ENCODE measurements around the gene BTF3. TPM values are rescaled to one million over a fixed set of nuclear protein-coding genes. Genes with fewer than 3 reads are reported as not detected.

The BTF3 gene
- polyA plus RNA-seq, 3 donors: 486 to 559 (median 512) TPM

DNA sequence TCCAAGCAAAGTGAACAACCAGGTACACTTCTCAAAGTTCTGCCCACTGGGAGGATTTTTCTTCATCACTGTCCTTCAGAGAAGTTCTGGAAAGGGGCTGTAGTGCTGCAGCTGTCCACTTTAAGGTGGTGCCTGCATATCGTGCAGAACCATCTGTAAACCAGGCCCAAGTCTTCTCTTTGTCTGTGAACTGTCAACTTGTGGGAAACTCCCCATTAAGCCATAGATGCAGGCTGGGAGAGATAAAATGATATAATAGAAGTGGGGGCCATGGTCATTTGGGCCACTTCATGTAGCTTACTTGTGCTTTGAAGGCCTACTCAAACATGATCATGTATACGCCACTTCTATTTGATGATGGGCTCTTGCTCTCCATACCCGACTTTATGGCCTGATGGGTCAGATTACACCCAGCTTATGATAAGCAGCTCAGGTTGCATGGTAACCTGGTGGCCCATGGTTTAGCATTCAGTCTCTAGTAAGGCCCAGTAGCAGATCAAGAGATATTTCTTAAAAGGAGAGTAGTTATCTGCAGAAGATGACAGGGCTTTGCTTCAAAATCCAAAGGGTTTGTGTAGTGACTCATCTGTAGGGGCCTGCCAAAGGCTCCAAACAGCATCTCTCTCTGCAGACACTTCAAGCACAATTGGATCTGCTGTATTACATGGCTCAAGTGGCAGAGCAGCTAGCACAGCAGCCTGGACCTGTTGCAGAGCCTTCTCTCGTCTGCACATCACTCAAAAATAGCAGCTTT lies 15.7 kb upstream of the BTF3 start:
- H3K4me3 Mint-ChIP-seq: no peak overlapping the region
- no peaks in the 10 kb centered on the region for H3K36me3 Mint-ChIP-seq
- H3K27me3 Mint-ChIP-seq (ENCODE audit: low read depth in 3 of 3): peaks cover 19 to 32% (median 19%) of the 10 kb centered on the region in 3 donors

DNA sequence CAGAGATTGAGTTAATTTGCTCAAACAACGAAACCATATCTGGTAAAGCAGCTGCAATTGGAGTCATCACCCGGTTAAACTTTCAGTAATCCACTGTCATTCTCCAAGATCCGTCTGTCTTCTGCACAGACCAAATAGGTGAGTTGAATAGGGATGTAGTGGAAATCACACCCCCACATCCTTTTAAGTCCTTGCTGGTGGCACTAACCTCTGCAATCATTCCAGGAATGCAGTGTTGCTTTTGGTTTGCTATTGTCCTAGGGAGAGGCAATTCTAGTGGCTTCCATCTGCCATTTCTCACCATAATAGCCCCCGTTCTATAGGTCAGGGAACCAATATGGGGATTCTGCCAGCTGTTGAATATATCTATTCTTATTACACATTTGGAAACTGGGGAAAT lies 14.6 kb upstream of the BTF3 start:
- no peak overlapping the region for H3K4me3 Mint-ChIP-seq
- Histone ChIP-seq H3K9ac (ENCODE audit: insufficient read depth, low read length, poor library complexity, severe bottlenecking) (no peak overlapping the region), H3K27ac (ENCODE audit: low read depth in 1 of 2, low read length in 2 of 2) (no peak overlapping the region), H2AFZ (ENCODE audit: insufficient read depth, low read depth, low read length, poor library complexity, severe bottlenecking) (no peak overlapping the region), H3K36me3 (replicated peaks in 1 of 2; ENCODE audit: control insufficient read depth in 1 of 2, insufficient read depth in 2 of 2, low read length in 2 of 2) (no peaks in the 10 kb centered on the region), H3K79me2 (ENCODE audit: insufficient read depth, low read length) (no peaks in the 10 kb centered on the region), H3K27me3 (ENCODE audit: control insufficient read depth in 2 of 2, insufficient read depth in 2 of 2, low read length in 2 of 2) (peaks cover 4% of the 10 kb centered on the region in 2 donors), H3K4me3 (replicated peaks in 1 of 3; ENCODE audit: low read depth in 2 of 3, low read length in 3 of 3) (no peak overlapping the region), H3K4me1 (ENCODE audit: control insufficient read depth in 1 of 2, insufficient read depth in 2 of 2, low read length in 2 of 2) (no peaks in the 10 kb centered on the region), H3K4me2 (replicated peaks; ENCODE audit: extremely low read depth, low read length, poor library complexity, severe bottlenecking) (no peak overlapping the region), H3K9me3 (replicated peaks in 1 of 2; ENCODE audit: control insufficient read depth in 1 of 2, insufficient read depth in 1 of 2, low read length in 2 of 2) (no peaks in the 10 kb centered on the region), H4K20me1 (ENCODE audit: insufficient read depth, low read length) (no peaks in the 10 kb centered on the region)
- peaks cover 18 to 25% (median 19%) of the 10 kb centered on the region in 3 donors for H3K27me3 Mint-ChIP-seq (ENCODE audit: low read depth in 3 of 3)
- no CpG with 5 or more reads among the region's 4 CpGs for WGBS (ENCODE audit: insufficient coverage)
- TF ChIP-seq, protein P1, sequence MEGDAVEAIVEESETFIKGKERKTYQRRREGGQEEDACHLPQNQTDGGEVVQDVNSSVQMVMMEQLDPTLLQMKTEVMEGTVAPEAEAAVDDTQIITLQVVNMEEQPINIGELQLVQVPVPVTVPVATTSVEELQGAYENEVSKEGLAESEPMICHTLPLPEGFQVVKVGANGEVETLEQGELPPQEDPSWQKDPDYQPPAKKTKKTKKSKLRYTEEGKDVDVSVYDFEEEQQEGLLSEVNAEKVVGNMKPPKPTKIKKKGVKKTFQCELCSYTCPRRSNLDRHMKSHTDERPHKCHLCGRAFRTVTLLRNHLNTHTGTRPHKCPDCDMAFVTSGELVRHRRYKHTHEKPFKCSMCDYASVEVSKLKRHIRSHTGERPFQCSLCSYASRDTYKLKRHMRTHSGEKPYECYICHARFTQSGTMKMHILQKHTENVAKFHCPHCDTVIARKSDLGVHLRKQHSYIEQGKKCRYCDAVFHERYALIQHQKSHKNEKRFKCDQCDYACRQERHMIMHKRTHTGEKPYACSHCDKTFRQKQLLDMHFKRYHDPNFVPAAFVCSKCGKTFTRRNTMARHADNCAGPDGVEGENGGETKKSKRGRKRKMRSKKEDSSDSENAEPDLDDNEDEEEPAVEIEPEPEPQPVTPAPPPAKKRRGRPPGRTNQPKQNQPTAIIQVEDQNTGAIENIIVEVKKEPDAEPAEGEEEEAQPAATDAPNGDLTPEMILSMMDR (IDR thresholded peaks at IDR 0.05): no peak
- no peak for DNase-seq
- intact Hi-C loops (cut with micrococcal nuclease): no loop called here
- peaks cover 0 to 3% (median 0%) of the 10 kb centered on the region in 7 donors for H3K9me3 Mint-ChIP-seq
- H3K4me1 Mint-ChIP-seq: no peaks in the 10 kb centered on the region
- H3K27ac Mint-ChIP-seq: no peak overlapping the region
- no peaks in the 10 kb centered on the region for H3K36me3 Mint-ChIP-seq

More for the DNA sequence above, 15.7 kb upstream of the BTF3 start:
- 95% methylated on average over 4 of the region's 4 CpGs for WGBS (ENCODE audit: insufficient coverage)
- no peak overlapping the region for H3K4me3 ChIP-seq (replicated peaks in 1 of 3; ENCODE audit: low read depth in 2 of 3, low read length in 3 of 3)
- no peaks in the 10 kb centered on the region for H3K4me1 Mint-ChIP-seq
- H3K9me3 Mint-ChIP-seq: peaks cover 0 to 3% (median 0%) of the 10 kb centered on the region in 7 donors
- H3K9ac ChIP-seq (ENCODE audit: insufficient read depth, low read length, poor library complexity, severe bottlenecking): no peak overlapping the region
- no peaks in the 10 kb centered on the region for H3K9me3 ChIP-seq (replicated peaks in 1 of 2; ENCODE audit: control insufficient read depth in 1 of 2, insufficient read depth in 1 of 2, low read length in 2 of 2)
- H3K4me2 ChIP-seq (replicated peaks; ENCODE audit: extremely low read depth, low read length, poor library complexity, severe bottlenecking): no peak overlapping the region
- H3K27me3 ChIP-seq (ENCODE audit: control insufficient read depth in 2 of 2, insufficient read depth in 2 of 2, low read length in 2 of 2): peaks cover 0 to 6% of the 10 kb centered on the region in 2 donors
- TF ChIP-seq, protein P1 (IDR thresholded peaks at IDR 0.05): no peak
- no peak overlapping the region for H3K27ac Mint-ChIP-seq
- no peaks in the 10 kb centered on the region for H3K36me3 ChIP-seq (replicated peaks in 1 of 2; ENCODE audit: control insufficient read depth in 1 of 2, insufficient read depth in 2 of 2, low read length in 2 of 2)
- H4K20me1 ChIP-seq (ENCODE audit: insufficient read depth, low read length): no peaks in the 10 kb centered on the region
- H3K4me1 ChIP-seq (ENCODE audit: control insufficient read depth in 1 of 2, insufficient read depth in 2 of 2, low read length in 2 of 2): no peaks in the 10 kb centered on the region
- no peak for DNase-seq
- intact Hi-C loops (cut with micrococcal nuclease): no loop called here
- no peak overlapping the region for H2AFZ ChIP-seq (ENCODE audit: insufficient read depth, low read depth, low read length, poor library complexity, severe bottlenecking)
- no peak overlapping the region for H3K27ac ChIP-seq (ENCODE audit: low read depth in 1 of 2, low read length in 2 of 2)
- H3K79me2 ChIP-seq (ENCODE audit: insufficient read depth, low read length): no peaks in the 10 kb centered on the region

Data from CD14-positive monocyte (primary cell).